ENCODE measurements around the gene PEBP1. TPM values are rescaled to one million over a fixed set of nuclear protein-coding genes. Genes with fewer than 3 reads are reported as not detected.

Gene PEBP1
- total and polyA plus RNA-seq, 2 donors, result 117 to 210 TPM

- peaks cover 33 to 41% of the 10 kb centered on the region in 2 donors for H3K36me3 ChIP-seq (ENCODE audit: control insufficient read depth in 2 of 2, insufficient read depth in 2 of 2, low read length in 1 of 2)
- no peak overlapping the region for H3K27ac ChIP-seq (ENCODE audit: low read depth in 1 of 2, low read length in 1 of 2)
- H3K4me3 ChIP-seq (ENCODE audit: low read length in 2 of 2), result no peak overlapping the region
- 94% methylated on average over 7 of the region's 7 CpGs for WGBS
- H3K27me3 ChIP-seq (ENCODE audit: control insufficient read depth in 2 of 2, insufficient read depth in 1 of 2, low read length in 1 of 2), result no peaks in the 10 kb centered on the region
- H3K4me1 ChIP-seq (ENCODE audit: control insufficient read depth in 2 of 2, insufficient read depth in 2 of 2, low read length in 2 of 2), result no peaks in the 10 kb centered on the region
- H3K9me3 ChIP-seq (ENCODE audit: control insufficient read depth in 2 of 2, insufficient read depth in 1 of 2, low read length in 1 of 2), result no peaks in the 10 kb centered on the region
- DNase-seq (ENCODE audit: low read depth in 6 of 9, low spot score in 9 of 9), result no peak
These were observed 9.3 kb downstream of the PEBP1 start for GRCh38 chr12:118145113-118145797.

GRCh38 chr12:118145798-118146156 is 9.9 kb downstream of the PEBP1 start:
- Histone ChIP-seq H3K27ac (ENCODE audit: low read depth in 1 of 2, low read length in 1 of 2) (no peak overlapping the region), H3K4me1 (ENCODE audit: control insufficient read depth in 2 of 2, insufficient read depth in 2 of 2, low read length in 2 of 2) (no peaks in the 10 kb centered on the region), H3K36me3 (ENCODE audit: control insufficient read depth in 2 of 2, insufficient read depth in 2 of 2, low read length in 1 of 2) (peaks cover 31 to 37% of the 10 kb centered on the region in 2 donors), H3K27me3 (ENCODE audit: control insufficient read depth in 2 of 2, insufficient read depth in 1 of 2, low read length in 1 of 2) (no peaks in the 10 kb centered on the region), H3K4me3 (ENCODE audit: low read length in 2 of 2) (no peak overlapping the region), H3K9me3 (ENCODE audit: control insufficient read depth in 2 of 2, insufficient read depth in 1 of 2, low read length in 1 of 2) (no peaks in the 10 kb centered on the region)
- DNase-seq (ENCODE audit: low read depth in 6 of 9, low spot score in 9 of 9), result no peak
- 87% methylated on average over 9 of the region's 9 CpGs for WGBS

- Histone ChIP-seq H3K4me1 (ENCODE audit: control insufficient read depth in 2 of 2, insufficient read depth in 2 of 2, low read length in 2 of 2) (no peaks in the 10 kb centered on the region), H3K36me3 (ENCODE audit: control insufficient read depth in 2 of 2, insufficient read depth in 2 of 2, low read length in 1 of 2) (peaks cover 36 to 39% of the 10 kb centered on the region in 2 donors), H3K9me3 (ENCODE audit: control insufficient read depth in 2 of 2, insufficient read depth in 1 of 2, low read length in 1 of 2) (no peaks in the 10 kb centered on the region), H3K27me3 (ENCODE audit: control insufficient read depth in 2 of 2, insufficient read depth in 1 of 2, low read length in 1 of 2) (no peaks in the 10 kb centered on the region), H3K4me3 (ENCODE audit: low read length in 2 of 2) (no peak overlapping the region), H3K27ac (ENCODE audit: low read depth in 1 of 2, low read length in 1 of 2) (no peak overlapping the region)
- DNase-seq (ENCODE audit: low read depth in 6 of 9, low spot score in 9 of 9), result no peak
- 98% methylated on average over 5 of the region's 5 CpGs for WGBS
These were observed 12.4 kb downstream of the PEBP1 start for GRCh38 chr12:118148287-118148686.

GRCh38 chr12:118150625-118151024 is 14.7 kb downstream of the PEBP1 start:
- no peak for DNase-seq (ENCODE audit: low read depth in 6 of 9, low spot score in 9 of 9)
- Histone ChIP-seq H3K36me3 (ENCODE audit: control insufficient read depth in 2 of 2, insufficient read depth in 2 of 2, low read length in 1 of 2) (peaks cover 23 to 24% of the 10 kb centered on the region in 2 donors), H3K9me3 (ENCODE audit: control insufficient read depth in 2 of 2, insufficient read depth in 1 of 2, low read length in 1 of 2) (no peaks in the 10 kb centered on the region), H3K4me1 (ENCODE audit: control insufficient read depth in 2 of 2, insufficient read depth in 2 of 2, low read length in 2 of 2) (no peaks in the 10 kb centered on the region), H3K4me3 (ENCODE audit: low read length in 2 of 2) (no peak overlapping the region), H3K27me3 (ENCODE audit: control insufficient read depth in 2 of 2, insufficient read depth in 1 of 2, low read length in 1 of 2) (no peaks in the 10 kb centered on the region), H3K27ac (ENCODE audit: low read depth in 1 of 2, low read length in 1 of 2) (no peak overlapping the region)
- WGBS, result 92% methylated on average over 7 of the region's 7 CpGs

GRCh38 chr12:118151755-118152154 is 15.8 kb downstream of the PEBP1 start:
- no peak for DNase-seq (ENCODE audit: low read depth in 6 of 9, low spot score in 9 of 9)
- H3K4me1 ChIP-seq (ENCODE audit: control insufficient read depth in 2 of 2, insufficient read depth in 2 of 2, low read length in 2 of 2), result no peaks in the 10 kb centered on the region
- H3K36me3 ChIP-seq (ENCODE audit: control insufficient read depth in 2 of 2, insufficient read depth in 2 of 2, low read length in 1 of 2), result peaks cover 20 to 21% of the 10 kb centered on the region in 2 donors
- H3K27ac ChIP-seq (ENCODE audit: low read depth in 1 of 2, low read length in 1 of 2), result no peak overlapping the region
- H3K27me3 ChIP-seq (ENCODE audit: control insufficient read depth in 2 of 2, insufficient read depth in 1 of 2, low read length in 1 of 2), result no peaks in the 10 kb centered on the region
- H3K9me3 ChIP-seq (ENCODE audit: control insufficient read depth in 2 of 2, insufficient read depth in 1 of 2, low read length in 1 of 2), result no peaks in the 10 kb centered on the region
- no peak overlapping the region for H3K4me3 ChIP-seq (ENCODE audit: low read length in 2 of 2)
- WGBS, result 96% methylated on average over 5 of the region's 5 CpGs

- Histone ChIP-seq H3K36me3 (ENCODE audit: control insufficient read depth in 2 of 2, insufficient read depth in 2 of 2, low read length in 1 of 2) (peaks cover 43 to 44% of the 10 kb centered on the region in 2 donors), H3K9me3 (ENCODE audit: control insufficient read depth in 2 of 2, insufficient read depth in 1 of 2, low read length in 1 of 2) (no peaks in the 10 kb centered on the region), H3K27ac (ENCODE audit: low read depth in 1 of 2, low read length in 1 of 2) (no peak overlapping the region), H3K4me3 (ENCODE audit: low read length in 2 of 2) (no peak overlapping the region), H3K4me1 (ENCODE audit: control insufficient read depth in 2 of 2, insufficient read depth in 2 of 2, low read length in 2 of 2) (no peaks in the 10 kb centered on the region), H3K27me3 (ENCODE audit: control insufficient read depth in 2 of 2, insufficient read depth in 1 of 2, low read length in 1 of 2) (no peaks in the 10 kb centered on the region)
- DNase-seq (ENCODE audit: low read depth in 6 of 9, low spot score in 9 of 9), result no peak
- 99% methylated on average over 3 of the region's 3 CpGs for WGBS
These were observed 24.6 kb downstream of the PEBP1 start for GRCh38 chr12:118160536-118160935.

- DNase-seq (ENCODE audit: low read depth in 6 of 9, low spot score in 9 of 9), result no peak
- H3K27ac ChIP-seq (ENCODE audit: low read depth in 1 of 2, low read length in 1 of 2), result no peak overlapping the region
- no peaks in the 10 kb centered on the region for H3K9me3 ChIP-seq (ENCODE audit: control insufficient read depth in 2 of 2, insufficient read depth in 1 of 2, low read length in 1 of 2)
- no peaks in the 10 kb centered on the region for H3K27me3 ChIP-seq (ENCODE audit: control insufficient read depth in 2 of 2, insufficient read depth in 1 of 2, low read length in 1 of 2)
- H3K36me3 ChIP-seq (ENCODE audit: control insufficient read depth in 2 of 2, insufficient read depth in 2 of 2, low read length in 1 of 2), result peaks cover 22 to 32% of the 10 kb centered on the region in 2 donors
- no peaks in the 10 kb centered on the region for H3K4me1 ChIP-seq (ENCODE audit: control insufficient read depth in 2 of 2, insufficient read depth in 2 of 2, low read length in 2 of 2)
- WGBS, result 89% methylated on average over 6 of the region's 6 CpGs
- no peak overlapping the region for H3K4me3 ChIP-seq (ENCODE audit: low read length in 2 of 2)
These were observed 29.0 kb downstream of the PEBP1 start for GRCh38 chr12:118164798-118165486.

- Histone ChIP-seq H3K27ac (ENCODE audit: low read depth in 1 of 2, low read length in 1 of 2) (no peak overlapping the region), H3K4me3 (ENCODE audit: low read length in 2 of 2) (no peak overlapping the region), H3K27me3 (ENCODE audit: control insufficient read depth in 2 of 2, insufficient read depth in 1 of 2, low read length in 1 of 2) (no peaks in the 10 kb centered on the region), H3K36me3 (ENCODE audit: control insufficient read depth in 2 of 2, insufficient read depth in 2 of 2, low read length in 1 of 2) (peaks cover 21 to 32% of the 10 kb centered on the region in 2 donors), H3K4me1 (ENCODE audit: control insufficient read depth in 2 of 2, insufficient read depth in 2 of 2, low read length in 2 of 2) (no peaks in the 10 kb centered on the region), H3K9me3 (ENCODE audit: control insufficient read depth in 2 of 2, insufficient read depth in 1 of 2, low read length in 1 of 2) (no peaks in the 10 kb centered on the region)
- WGBS, result 96% methylated on average over 2 of the region's 2 CpGs
- no peak for DNase-seq (ENCODE audit: low read depth in 6 of 9, low spot score in 9 of 9)
These were observed 31.0 kb downstream of the PEBP1 start for GRCh38 chr12:118166946-118167345.

- H3K4me1 ChIP-seq (ENCODE audit: control insufficient read depth in 2 of 2, insufficient read depth in 2 of 2, low read length in 2 of 2), result no peaks in the 10 kb centered on the region
- no peak overlapping the region for H3K4me3 ChIP-seq (ENCODE audit: low read length in 2 of 2)
- H3K36me3 ChIP-seq (ENCODE audit: control insufficient read depth in 2 of 2, insufficient read depth in 2 of 2, low read length in 1 of 2), result peaks cover 55 to 60% of the 10 kb centered on the region in 2 donors
- H3K27me3 ChIP-seq (ENCODE audit: control insufficient read depth in 2 of 2, insufficient read depth in 1 of 2, low read length in 1 of 2), result no peaks in the 10 kb centered on the region
- H3K9me3 ChIP-seq (ENCODE audit: control insufficient read depth in 2 of 2, insufficient read depth in 1 of 2, low read length in 1 of 2), result no peaks in the 10 kb centered on the region
- H3K27ac ChIP-seq (ENCODE audit: low read depth in 1 of 2, low read length in 1 of 2), result no peak overlapping the region
- DNase-seq (ENCODE audit: low read depth in 6 of 9, low spot score in 9 of 9), result no peak
- 95% methylated on average over 4 of the region's 4 CpGs for WGBS
These were observed 40.0 kb downstream of the PEBP1 start for GRCh38 chr12:118175823-118176447.

All from thymus (tissue), 11 donors.